ENCODE measurements around the gene ZMYND15.

Gene ZMYND15

DNA sequence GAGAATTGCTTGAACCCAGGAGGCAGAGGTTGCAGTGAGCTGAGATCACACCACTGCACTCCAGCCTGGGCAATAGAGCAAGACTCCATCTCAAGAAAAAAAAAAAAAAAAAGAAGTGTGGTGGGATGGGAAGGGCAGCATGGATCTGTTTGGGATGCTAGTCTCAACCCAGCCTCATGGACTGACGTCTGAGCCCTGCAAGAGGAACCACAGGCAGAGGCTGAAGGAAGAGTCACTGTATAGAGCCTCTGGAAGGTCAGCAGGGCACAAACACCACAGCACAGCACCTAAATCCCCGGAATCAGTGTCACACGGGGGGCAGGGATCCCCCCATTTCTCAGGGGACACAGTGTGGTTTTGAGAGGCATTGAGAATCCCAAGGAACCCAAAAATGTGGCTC, 11.0 kb downstream of the ZMYND15 start:
- H3K4me3 ChIP-seq (ENCODE audit: control insufficient read depth, low read depth, low read length), result no peak overlapping the region
- TF ChIP-seq CTCF (conservative IDR thresholded peaks at IDR 0.05; ENCODE audit: control insufficient read depth, insufficient read depth, low read depth, low read length), result no peak
- DNase-seq (ENCODE audit: low read depth), result no peak

GRCh38 chr17:4751932-4752331, 12.3 kb downstream of the ZMYND15 start:
- DNase-seq (ENCODE audit: low read depth), result no peak
- no peak for TF ChIP-seq CTCF (conservative IDR thresholded peaks at IDR 0.05; ENCODE audit: control insufficient read depth, insufficient read depth, low read depth, low read length)
- H3K4me3 ChIP-seq (ENCODE audit: control insufficient read depth, low read depth, low read length), result no peak overlapping the region

GRCh38 chr17:4753392-4753791, 13.8 kb downstream of the ZMYND15 start:
- no peak overlapping the region for H3K4me3 ChIP-seq (ENCODE audit: control insufficient read depth, low read depth, low read length)
- no peak for TF ChIP-seq CTCF (conservative IDR thresholded peaks at IDR 0.05; ENCODE audit: control insufficient read depth, insufficient read depth, low read depth, low read length)
- DNase-seq (ENCODE audit: low read depth), result no peak

- no peak for DNase-seq (ENCODE audit: low read depth)
- H3K4me3 ChIP-seq (ENCODE audit: control insufficient read depth, low read depth, low read length), result no peak overlapping the region
- TF ChIP-seq CTCF (conservative IDR thresholded peaks at IDR 0.05; ENCODE audit: control insufficient read depth, insufficient read depth, low read depth, low read length), result no peak
Observed at GRCh38 chr17:4759776-4760236, 20.2 kb downstream of the ZMYND15 start.

- no peak for TF ChIP-seq CTCF (conservative IDR thresholded peaks at IDR 0.05; ENCODE audit: control insufficient read depth, insufficient read depth, low read depth, low read length)
- H3K4me3 ChIP-seq (ENCODE audit: control insufficient read depth, low read depth, low read length), result no peak overlapping the region
Observed at GRCh38 chr17:4764595-4764994, 25.0 kb downstream of the ZMYND15 start.

GRCh38 chr17:4766201-4766600, 26.6 kb downstream of the ZMYND15 start:
- DNase-seq (ENCODE audit: low read depth), result no peak
- no peak for TF ChIP-seq CTCF (conservative IDR thresholded peaks at IDR 0.05; ENCODE audit: control insufficient read depth, insufficient read depth, low read depth, low read length)
- no peak overlapping the region for H3K4me3 ChIP-seq (ENCODE audit: control insufficient read depth, low read depth, low read length)

More at GRCh38 chr17:4764595-4764994, 25.0 kb downstream of the ZMYND15 start:
- DNase-seq (ENCODE audit: low read depth), result no peak

- no peak for DNase-seq (ENCODE audit: low read depth)
- no peak overlapping the region for H3K4me3 ChIP-seq (ENCODE audit: control insufficient read depth, low read depth, low read length)
- no peak for TF ChIP-seq CTCF (conservative IDR thresholded peaks at IDR 0.05; ENCODE audit: control insufficient read depth, insufficient read depth, low read depth, low read length)
Observed at GRCh38 chr17:4766723-4767122, 27.1 kb downstream of the ZMYND15 start.
